Measurements from ENCODE around the gene CYSTM1. TPM values are rescaled to one million over a fixed set of nuclear protein-coding genes. Genes with fewer than 3 reads are reported as not detected.
"Not testable (repeated sequence)": the region's sequence is repeated elsewhere in the genome, so short reads cannot be mapped to it uniquely, and the experiment has no call there.

Gene CYSTM1
- total RNA-seq, 1 donor from 2014 or later: 67.0 TPM

DNA sequence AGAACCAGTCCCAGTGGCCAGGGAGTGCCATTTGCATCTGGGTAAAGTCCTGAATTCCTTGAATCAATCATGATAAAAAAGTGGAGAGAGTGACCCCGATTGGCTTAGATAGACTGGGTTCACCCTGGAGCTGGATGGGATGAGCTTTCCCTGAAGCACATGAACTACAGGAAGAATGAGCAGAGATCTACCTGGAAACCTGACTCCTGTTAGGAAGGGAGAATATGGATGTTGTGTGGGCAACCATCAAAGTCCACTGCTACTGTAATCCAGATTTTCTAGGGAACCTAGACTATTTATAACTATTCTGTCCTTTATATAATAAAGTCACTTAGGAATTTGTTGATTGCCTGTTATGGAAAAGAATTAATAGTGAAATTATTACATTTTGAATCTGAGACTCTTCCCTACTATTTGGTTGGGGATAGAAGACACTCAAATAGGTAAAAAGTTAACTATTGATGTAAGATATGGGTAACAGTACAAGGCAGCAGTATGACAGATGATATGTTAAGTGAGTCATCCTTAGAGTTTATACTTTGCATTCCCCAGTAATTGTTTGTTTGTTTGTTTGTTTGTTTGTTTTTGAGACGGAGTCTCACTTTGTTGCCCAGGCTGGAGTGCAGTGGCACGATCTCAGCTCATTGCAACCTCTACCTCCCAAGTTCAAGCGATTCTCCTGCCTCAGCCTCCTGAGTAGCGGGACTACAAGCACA, 17.9 kb downstream of the CYSTM1 start:
- ATAC-seq: no peak
- no peak for DNase-seq (ENCODE audit: missing footprints)
- intact Hi-C loops (cut with DNase I): no loop called here

DNA sequence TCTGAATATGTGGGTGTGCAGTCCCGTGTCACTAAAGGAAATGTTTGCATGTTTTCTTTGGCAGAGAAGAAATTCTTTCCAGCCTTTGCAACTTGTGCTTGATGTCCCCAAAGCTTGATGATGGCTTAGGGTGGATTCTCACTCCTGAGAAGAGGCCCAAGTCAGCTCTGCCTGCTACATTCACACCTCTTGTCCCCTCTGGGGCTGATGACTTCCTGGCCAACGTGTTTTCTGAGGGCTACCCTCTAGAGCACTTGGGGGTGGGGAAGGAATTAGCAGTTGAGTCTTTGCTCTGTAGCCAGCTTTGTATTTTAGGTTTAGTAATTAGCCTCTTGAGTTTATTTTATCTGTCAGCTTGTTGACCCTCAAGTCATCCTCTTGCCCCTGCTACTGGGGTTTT, 19.7 kb downstream of the CYSTM1 start:
- intact Hi-C loops (cut with DNase I): no loop called here
- ATAC-seq (no peak), DNase-seq (ENCODE audit: missing footprints) (no peak)

DNA sequence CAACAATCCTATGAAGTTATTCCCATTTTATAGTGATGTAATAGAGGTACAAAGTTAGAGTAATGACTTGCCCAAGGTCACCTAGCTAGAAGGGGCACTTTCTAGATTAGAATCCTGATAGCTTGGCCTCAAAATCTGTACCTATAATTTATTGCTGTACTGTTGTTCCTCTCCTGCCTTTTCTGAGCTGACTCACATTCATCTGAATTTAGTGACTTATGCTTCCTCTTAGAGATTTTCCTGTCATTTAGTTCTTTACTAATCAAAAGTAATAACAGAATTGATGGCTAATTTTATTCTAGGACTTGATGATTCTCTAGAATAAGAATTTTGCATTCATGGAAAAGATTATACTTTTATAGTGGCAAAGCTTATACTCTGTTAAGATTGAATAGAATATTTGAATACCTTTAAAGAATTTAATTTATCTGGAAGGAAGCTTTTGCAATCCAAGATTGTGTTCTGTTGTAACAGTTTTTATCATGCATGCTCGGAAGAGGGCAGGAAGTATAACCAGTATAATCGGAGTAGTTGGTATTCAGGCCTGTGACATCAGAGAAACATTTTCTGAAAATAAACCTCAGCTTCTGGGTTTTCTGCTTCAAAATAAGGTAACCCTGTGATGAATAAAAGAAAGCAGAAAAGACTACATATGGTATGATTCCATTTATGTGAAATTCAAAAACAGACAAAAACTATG, 21.3 kb downstream of the CYSTM1 start:
- ATAC-seq (no peak), DNase-seq (ENCODE audit: missing footprints) (no peak)
- intact Hi-C loops (cut with DNase I): no loop called here

DNA sequence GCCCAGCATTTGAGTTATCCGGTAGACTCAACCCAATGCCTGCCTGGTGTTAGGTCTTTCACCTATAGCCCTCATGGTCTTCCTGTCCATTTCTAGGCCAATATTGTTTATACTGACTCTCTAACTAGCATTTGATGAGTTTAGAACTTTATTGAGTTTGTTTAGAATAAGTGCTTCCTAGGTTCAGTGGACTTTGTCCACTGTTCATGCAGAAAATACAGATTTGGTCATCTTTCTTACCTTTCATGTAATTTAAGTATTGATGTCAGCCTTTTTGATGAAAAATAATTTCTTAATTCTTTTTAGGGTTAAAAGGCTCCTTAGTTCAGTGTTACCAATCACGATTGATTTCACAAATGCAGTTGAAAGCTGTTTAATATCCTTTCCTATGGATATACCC, 22.0 kb downstream of the CYSTM1 start:
- no peak for ATAC-seq
- intact Hi-C loops (cut with DNase I): no loop called here
- no peak for DNase-seq (ENCODE audit: missing footprints)

DNA sequence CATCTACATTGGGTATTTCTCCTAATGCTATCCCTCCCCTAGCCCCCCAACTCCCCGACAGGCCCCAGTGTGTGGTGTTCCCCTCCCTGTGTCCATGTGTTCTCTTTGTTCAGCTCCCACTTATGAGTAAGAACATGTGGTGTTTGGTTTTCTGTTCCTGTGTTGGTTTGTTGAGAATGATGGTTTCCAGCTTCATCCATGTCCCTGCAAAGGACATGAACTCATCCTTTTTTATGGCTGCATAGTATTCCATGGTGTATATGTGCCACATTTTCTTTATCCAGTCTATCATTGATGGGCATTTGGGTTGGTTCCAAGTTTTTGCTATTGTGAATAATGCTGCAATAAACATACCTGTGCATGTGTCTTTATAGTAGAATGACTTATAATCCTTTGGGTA, 23.9 kb downstream of the CYSTM1 start:
- ATAC-seq; intact Hi-C loops (cut with DNase I); DNase-seq (ENCODE audit: missing footprints): not testable (repeated sequence)

DNA sequence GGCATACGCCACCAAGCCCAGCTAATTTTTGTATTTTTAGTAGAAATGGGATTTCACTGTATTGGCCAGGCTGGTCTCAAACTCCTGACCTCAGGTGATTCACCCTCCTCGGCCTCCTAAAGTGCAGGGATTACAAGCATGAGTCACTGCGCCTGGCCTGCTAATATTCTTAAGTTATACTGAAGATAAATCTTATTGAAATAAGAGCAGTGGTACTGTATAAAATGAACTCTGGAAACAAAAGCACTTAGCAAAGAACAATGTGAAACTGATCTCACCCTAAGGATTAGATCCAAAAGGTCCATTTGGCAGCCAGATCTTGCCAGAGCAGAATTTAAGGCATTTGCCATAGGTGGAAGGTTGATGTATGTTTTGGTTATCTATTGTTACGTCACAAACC, 27.1 kb downstream of the CYSTM1 start:
- no peak for ATAC-seq
- intact Hi-C loops (cut with DNase I): no loop called here
- DNase-seq (ENCODE audit: missing footprints): no peak

DNA sequence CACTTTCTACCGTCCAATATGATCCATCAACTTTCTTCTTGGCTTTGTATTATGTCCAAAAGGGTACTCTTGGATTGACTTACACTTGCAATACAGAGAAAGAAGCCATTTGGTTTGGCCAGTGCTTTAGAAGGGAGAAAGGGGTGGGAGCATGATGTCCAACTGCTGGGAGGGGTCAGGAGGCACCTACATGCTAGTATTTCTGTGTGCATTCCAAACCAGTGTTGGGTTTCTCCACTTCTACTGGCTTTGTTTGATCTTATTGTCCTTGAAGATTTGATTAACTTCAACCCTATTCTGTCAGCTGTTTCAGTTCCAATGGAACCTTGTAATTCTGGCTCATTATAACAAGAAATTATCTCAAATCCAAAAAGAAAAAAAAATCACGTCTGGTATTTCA, 27.6 kb downstream of the CYSTM1 start:
- DNase-seq (ENCODE audit: missing footprints) (no peak), ATAC-seq (no peak)
- intact Hi-C loops (cut with DNase I): no loop called here

DNA sequence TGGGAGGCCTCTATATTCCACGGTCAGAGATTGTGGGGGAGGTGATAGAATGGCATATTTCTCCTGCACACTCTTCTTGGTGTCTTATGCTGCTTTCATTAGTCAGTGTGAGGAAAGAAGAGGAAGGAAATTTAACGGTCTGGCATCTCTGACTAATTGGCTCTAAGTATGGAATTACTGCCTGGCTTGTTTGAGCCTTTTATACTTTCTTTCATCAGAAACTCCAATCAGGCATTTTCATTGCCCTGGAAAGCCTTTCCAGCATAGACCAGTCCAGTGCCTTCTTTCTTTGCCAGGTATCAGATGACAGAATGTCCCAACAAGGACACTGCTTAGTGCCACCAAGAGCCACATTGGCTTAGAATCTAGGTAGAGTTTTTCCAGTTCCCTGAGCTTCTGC, 30.2 kb downstream of the CYSTM1 start:
- intact Hi-C loops (cut with DNase I): no loop called here
- ATAC-seq (peak; percentile 35), DNase-seq (ENCODE audit: missing footprints) (no peak)

DNA sequence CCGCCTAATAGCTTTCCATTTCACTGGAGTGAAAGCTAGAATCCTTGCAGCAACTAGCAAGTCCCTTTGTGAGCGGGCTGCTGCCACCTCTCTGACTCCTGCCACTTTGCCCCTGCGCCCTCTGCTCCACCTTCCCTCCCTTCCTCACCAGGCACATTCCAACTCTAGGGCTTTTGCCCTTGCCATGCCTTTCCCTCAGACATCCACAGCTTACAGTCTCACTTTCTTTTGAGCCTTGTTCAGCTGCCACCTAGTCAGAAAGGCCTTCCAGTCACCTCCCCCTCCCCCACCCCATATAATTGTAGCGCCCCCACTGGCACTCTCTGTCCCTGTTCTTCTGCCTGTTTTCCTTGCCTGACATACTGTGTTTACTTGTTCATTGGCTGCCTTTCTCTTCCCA, 31.0 kb downstream of the CYSTM1 start:
- no peak for DNase-seq (ENCODE audit: missing footprints)
- intact Hi-C loops (cut with DNase I): no loop called here
- ATAC-seq: peak; percentile 61

DNA sequence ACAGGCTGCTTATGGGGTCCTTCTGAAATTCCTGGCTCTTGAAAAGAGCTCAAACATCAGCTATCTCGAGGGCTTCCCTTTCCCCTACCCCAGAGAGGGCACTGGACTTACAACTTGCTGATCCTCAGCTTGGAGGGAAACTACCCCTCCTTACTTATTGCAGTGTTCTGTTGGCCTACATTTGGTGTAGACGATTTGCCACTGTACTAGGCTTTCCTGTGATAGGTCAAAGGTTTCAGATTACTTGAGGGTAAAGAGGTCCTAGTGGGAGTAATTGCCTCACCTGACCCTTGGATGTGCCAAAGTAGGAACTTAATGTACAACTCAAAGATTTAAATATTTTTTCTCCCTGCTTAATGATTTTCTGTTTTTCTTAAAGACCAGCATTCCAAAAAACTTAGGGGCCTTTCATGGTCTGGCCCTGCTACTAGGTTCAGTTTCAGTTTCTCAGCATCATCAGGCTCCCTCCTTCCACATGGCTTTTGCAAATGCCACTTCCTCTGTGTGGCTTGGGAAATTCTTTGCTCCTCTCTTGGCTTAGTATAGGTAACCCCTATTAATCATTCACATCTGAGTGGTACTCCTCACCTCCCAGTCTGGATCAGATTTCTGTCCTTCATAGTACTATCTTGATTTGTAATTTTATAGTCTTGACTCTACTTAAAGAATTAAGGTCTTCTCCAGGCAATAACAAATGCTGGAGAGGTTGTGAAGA, 32.4 kb downstream of the CYSTM1 start:
- ATAC-seq (no peak), DNase-seq (ENCODE audit: missing footprints) (no peak)
- intact Hi-C loops (cut with DNase I): no loop called here

DNA sequence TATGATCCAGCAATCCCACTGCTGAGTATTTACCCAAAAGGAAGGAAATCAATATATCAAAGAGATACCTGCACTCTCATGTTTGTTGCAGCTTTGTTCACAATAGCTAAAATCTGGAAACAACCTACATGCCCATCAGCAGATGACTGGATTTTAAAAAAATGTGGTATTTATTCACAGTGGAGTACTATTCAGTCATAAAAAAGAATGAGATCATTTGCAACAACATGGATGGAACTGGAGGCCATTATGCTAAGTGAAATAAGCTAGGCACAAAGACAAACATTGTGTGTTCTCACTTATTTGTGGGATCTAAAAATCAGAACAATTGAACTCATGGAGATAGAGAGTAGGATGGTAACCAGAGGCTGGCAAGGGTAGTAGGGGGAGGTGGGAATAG, 33.1 kb downstream of the CYSTM1 start:
- ATAC-seq (no peak), DNase-seq (ENCODE audit: missing footprints) (no peak)
- intact Hi-C loops (cut with DNase I): no loop called here

DNA sequence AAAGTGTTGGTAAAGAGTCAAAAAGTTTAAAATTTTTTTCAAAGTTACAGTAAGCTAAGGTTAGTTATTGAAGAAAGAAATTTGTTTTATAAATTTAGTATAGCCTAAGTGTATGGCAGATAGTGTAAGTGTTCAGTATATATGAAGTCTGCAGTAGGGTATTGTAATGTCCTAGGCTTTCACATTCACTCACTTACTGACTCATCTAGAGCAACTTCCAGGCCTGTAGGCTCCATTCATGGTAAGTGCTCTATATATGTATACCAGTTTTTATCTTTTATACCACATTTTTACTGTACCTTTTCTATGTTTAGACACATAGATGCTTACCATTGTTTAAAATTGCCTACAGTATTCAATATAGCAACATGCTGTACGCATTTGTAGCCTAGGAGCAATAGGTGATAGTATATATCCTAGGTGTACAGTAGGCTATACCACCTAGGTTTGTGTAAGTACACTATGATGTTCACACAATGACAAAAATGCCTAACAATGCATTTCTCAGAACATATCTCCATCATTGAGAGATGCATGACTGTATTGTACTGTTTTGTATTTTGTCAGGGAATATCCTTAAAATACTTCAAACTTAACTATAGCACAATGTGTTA, 38.5 kb downstream of the CYSTM1 start:
- DNase-seq (ENCODE audit: missing footprints) (no peak), ATAC-seq (no peak)
- intact Hi-C loops (cut with DNase I): no loop called here

DNA sequence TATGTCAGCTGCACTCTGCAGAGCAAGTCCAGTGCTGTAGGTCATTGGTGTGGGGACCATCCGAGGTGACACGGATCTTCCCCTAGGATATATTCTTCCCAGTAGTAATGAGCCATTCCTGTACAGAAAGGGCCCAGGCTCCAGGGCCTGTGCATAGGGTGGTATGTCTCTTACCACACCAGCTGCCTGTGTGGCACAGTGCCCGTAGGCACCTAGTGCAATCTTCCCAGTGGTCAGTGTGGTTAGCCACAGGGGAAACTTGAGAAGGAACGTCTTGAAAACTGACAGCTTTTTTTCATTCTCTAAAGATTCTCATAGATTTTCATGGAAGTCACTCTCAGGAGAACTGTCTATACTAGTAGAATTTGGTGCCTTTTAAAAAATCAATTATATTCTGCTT, 39.8 kb downstream of the CYSTM1 start:
- no peak for DNase-seq (ENCODE audit: missing footprints)
- intact Hi-C loops (cut with DNase I): no loop called here

DNA sequence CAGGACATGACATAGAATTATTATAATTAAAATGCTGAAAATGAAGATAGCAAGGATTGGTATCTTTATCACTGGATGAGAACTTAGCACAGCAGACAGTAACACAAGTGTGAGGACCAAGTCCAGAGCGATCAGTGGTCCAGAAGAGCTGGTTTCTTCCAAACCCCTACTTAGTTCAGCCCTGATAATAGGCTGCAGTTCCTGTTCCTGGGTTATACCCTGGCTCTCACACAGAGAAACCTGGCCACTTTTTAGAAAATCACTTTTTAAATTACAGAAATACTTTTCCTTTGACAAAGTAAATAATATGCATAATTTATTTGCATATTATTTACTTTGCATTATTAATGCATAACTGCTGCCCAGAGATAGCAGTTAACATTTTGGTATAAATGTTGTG, 40.3 kb downstream of the CYSTM1 start:
- intact Hi-C loops (cut with DNase I): no loop called here
- ATAC-seq (no peak), DNase-seq (ENCODE audit: missing footprints) (no peak)

More for the DNA sequence above, 39.8 kb downstream of the CYSTM1 start:
- no peak for ATAC-seq

DNA sequence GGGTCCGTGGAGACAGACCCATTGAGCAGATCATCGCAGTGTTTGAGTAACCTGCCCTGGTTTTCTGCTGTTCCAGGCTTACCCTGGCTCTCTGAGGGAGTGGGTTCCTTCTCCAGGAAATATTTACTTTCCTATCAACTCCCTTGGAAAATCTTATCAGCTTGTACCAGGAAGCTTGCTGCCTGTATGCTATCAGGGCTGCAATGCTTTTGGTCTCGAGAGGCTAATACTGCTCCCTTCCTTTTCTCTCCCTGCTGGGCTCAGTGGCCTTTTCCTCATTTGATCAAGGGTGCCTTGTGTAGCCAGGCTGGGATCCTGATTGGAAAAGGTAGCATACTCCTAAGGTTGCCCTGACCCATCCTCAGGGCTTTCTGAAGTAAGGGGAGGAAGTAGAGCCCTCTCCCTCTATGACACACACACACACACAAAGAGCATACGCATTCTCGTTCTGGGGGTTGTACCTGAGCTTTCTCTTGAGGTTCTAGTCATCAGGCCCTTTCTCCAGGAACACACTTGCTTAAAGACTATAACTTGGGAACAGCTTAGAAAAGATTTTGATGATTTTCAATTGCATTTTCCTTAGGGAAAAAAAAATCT, 41.6 kb downstream of the CYSTM1 start:
- intact Hi-C loops (cut with DNase I): no loop called here
- ATAC-seq (no peak), DNase-seq (ENCODE audit: missing footprints) (no peak)

DNA sequence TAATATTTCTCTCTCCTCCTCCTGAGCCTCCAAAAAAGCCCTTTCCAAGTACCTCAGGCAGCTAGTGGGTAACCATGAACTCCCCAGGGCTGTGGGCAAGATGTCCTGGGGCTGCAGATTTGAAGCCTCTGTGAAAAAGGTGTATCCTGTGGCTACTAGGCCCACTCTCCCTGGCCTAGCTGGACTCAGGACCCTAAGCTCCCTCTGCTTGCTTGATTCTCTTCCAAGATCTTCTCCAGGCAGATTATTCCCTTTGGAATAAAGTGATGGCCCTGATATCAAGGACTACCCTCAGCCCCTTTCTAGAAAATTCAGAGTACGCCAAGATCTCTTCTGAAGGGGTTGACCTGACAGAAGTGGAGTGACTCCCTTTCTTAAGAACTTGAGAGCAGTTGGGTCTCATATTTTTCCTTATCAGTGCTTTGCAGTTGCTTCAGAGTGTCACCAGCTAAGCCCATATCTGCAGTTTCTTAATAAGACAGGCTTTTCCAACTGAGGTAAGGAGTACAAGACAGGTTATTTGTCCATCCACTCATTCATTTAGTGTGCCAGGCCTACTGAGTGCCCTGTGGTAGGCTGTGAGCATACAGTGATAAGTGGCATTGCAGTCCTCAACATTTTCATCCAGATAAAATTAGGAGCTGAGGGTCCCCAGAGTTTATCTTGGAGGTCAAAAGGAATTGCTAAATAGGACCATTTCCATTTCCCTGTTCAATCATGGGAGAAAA, 42.5 kb downstream of the CYSTM1 start:
- no peak for ATAC-seq
- intact Hi-C loops (cut with DNase I): no loop called here
- DNase-seq (ENCODE audit: missing footprints): no peak

DNA sequence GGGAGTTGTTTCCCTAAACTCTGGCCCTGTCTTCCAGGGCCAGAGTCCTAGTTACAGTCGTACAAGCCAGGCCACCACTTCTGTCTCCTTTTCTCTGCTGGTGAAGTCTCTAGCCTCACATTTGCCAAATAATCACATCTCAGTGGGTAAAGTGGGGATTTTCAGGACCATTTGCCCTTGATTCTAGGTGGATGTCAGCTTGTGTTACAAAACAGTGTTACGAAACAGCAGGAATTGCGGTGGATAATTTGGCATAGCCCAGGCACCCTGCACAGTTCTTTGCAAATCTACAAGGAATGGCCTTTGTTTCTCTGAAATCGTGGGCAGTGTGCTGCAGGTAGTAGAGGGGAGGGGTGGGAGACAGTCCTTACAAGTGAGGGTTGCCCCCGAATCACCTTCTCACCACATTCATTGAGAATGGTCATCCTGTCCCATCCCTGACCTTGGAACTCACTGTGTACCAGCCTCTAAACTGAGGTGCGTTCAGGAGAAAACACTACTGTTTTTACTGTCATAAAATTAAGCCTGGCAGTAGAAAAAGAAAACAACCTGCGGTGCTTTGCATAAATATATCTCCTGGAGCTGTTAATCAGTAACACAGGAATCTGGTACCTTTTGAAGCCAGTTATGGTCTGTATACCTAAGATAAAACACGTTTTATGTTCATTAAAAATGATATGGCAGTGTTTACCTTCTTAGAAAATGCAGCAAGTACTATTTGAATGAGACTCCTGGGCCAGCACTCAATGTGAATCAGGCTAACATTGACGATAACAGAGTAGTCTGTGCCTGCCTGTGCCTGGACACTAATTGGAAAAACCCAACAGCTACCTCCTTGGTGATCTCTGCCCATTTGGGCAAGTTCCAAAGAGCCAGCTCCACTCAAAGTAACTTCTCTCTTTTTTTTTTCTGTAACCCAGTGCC, 44.3 kb downstream of the CYSTM1 start:
- intact Hi-C loops (cut with DNase I): no loop called here

More for the DNA sequence above, 44.3 kb downstream of the CYSTM1 start:
- ATAC-seq (no peak), DNase-seq (ENCODE audit: missing footprints) (no peak)

Data from Right ventricle myocardium inferior (tissue), 1 donor.